GM19099 (cell line): Measurements from ENCODE around the gene TAPBPL.

Experiments
- POLR2A ChIP-seq: IDR thresholded peaks from 3 replicates; pipeline ENCODE4 v1.6.1; 2011; ENCODE audit warnings: low read depth; ENCODE audit not compliant: insufficient read length; ENCODE audit errors: extremely low read depth

The TAPBPL gene

DNA sequence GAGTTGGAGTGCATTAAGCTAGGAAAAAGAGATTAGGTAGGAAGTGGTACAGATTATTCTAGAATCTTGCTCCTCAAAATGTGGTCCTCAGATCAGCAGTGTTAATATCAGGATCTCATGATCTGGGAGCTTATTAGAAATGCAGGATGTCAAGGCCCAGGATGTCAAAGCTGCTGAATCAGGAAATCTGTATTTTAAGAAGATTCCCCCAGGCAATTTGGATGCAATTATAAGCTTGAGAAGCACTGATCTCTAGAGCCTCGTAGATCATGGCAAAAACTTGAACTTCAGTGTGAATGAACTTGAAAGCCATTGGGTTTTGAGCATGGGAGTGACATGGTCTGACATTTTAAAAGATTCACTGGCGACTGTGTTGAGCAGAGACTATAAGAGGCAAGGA, 48.6 kb downstream of the TAPBPL start:
- TF ChIP-seq POLR2A = no peak

GRCh38 chr12:6507102-6507998, 55.5 kb downstream of the TAPBPL start:
- no peak for TF ChIP-seq POLR2A

DNA sequence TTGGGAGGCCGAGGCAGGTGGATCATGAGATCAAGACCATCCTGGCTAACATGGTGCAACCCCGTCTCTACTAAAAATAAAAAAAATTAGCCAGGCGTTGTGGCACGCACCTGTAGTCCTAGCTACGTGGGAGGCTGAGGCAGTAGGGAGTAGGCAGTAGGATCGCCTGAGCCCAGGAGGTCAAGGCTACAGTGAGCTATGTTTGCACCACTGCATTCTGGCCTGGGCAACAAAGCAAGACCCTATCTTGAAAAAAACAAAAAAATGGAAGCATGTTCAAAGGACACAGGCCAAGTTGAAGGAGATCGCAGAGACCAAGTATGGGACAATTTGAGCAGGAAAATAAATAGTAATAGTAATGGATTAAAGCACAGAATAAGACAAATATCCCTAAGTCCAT, 56.2 kb downstream of the TAPBPL start:
- no peak for TF ChIP-seq POLR2A
